HEK293 (cell line): ENCODE data around the gene TLE4.

ENCODE experiments used
- CTCF ChIA-PET: fragments of 350-600 bp; formaldehyde crosslinking; extraction: SDS; loops from one replicate; lab custom pipeline; 2021; ENCODE audit warnings: antibody characterized with exemption; lab: Yijun Ruan, JAX
- POLR2A ChIA-PET: fragments of 300-600 bp; formaldehyde crosslinking; extraction: SDS; loops from one replicate; lab custom pipeline; 2020; ENCODE audit warnings: antibody characterized with exemption, inconsistent platforms; lab: Yijun Ruan, JAX
- H3K27ac ChIP-seq: fragments of 200-500 bp; sonication (Bioruptor generic); 2 replicates; pipeline ENCODE4 v1.5.1; 2014; ENCODE audit warnings: low read depth, low read length, control low read depth, inconsistent platforms; ENCODE audit errors: extremely low read depth
- H3K36me3 ChIP-seq, 2 experiments: fragments of 200-500 bp in 1 of 2; sonication (Bioruptor generic) in 1 of 2; 1 replicate in 1 of 2; 2 replicates in 1 of 2; pipeline ENCODE4 v1.5.1; 2014 to 2017; ENCODE audit warnings: inconsistent platforms in 2 of 2, low read length in 2 of 2; ENCODE audit not compliant: control insufficient read depth in 2 of 2, insufficient read depth in 1 of 2
- H3K4me1 ChIP-seq: fragments of 200-500 bp; sonication (Bioruptor generic); 2 replicates; pipeline ENCODE4 v1.5.1; 2014; ENCODE audit warnings: mild to moderate bottlenecking, low read length, inconsistent platforms; ENCODE audit not compliant: control insufficient read depth, insufficient read depth
- H3K4me3 ChIP-seq: 2 replicates; pipeline ENCODE4 v1.5.1; 2011; ENCODE audit warnings: low read depth, mild to moderate bottlenecking, control low read depth, low read length, moderate library complexity
- H3K9me3 ChIP-seq: fragments of 200-500 bp; sonication (Bioruptor generic); 2 replicates; pipeline ENCODE4 v1.5.1; 2014; ENCODE audit warnings: low read depth, low read length, inconsistent platforms; ENCODE audit not compliant: control insufficient read depth, insufficient read depth
- GLIS2 ChIP-seq: fragments of 450-650 bp; formaldehyde crosslinking; IDR thresholded peaks from 2 replicates; pipeline ENCODE4 v1.5.1; 2016; ENCODE audit warnings: missing biosample characterization, missing genetic modification characterization
- HOXD13 ChIP-seq: sonication (generic); formaldehyde crosslinking; IDR thresholded peaks from 2 replicates; pipeline ENCODE4 v1.8.0; 2022; ENCODE audit warnings: missing genetic modification reagents, borderline replicate concordance
- KLF10 ChIP-seq: fragments of 450-650 bp; IDR thresholded peaks from 2 replicates; pipeline ENCODE4 v1.5.1; 2018; ENCODE audit warnings: missing biosample characterization, mild to moderate bottlenecking, missing genetic modification characterization
- SCRT1 ChIP-seq: fragments of 450-650 bp; formaldehyde crosslinking; IDR thresholded peaks from 2 replicates; pipeline ENCODE4 v1.5.1; 2016; ENCODE audit warnings: missing biosample characterization, missing genetic modification characterization, borderline replicate concordance
- YY1 ChIP-seq: fragments of 450-650 bp; formaldehyde crosslinking; IDR thresholded peaks from 2 replicates; pipeline ENCODE4 v1.5.1; 2018; ENCODE audit warnings: missing biosample characterization, missing genetic modification characterization
- ZNF169 ChIP-seq: fragments of 450-650 bp; formaldehyde crosslinking; IDR thresholded peaks from 2 replicates; pipeline ENCODE4 v1.5.1; 2016; ENCODE audit warnings: missing biosample characterization, missing genetic modification characterization
- ZNF19 ChIP-seq: fragments of 450-650 bp; formaldehyde crosslinking; IDR thresholded peaks from 2 replicates; pipeline ENCODE4; 2016; ENCODE audit warnings: missing biosample characterization, missing genetic modification characterization, low read depth
- ZNF2 ChIP-seq: fragments of 450-650 bp; formaldehyde crosslinking; IDR thresholded peaks from 2 replicates; pipeline ENCODE4 v1.5.1; 2016; ENCODE audit warnings: missing biosample characterization, missing genetic modification characterization
- ZNF239 ChIP-seq: fragments of 450-650 bp; formaldehyde crosslinking; IDR thresholded peaks from 2 replicates; pipeline ENCODE4 v1.5.1; 2016; ENCODE audit warnings: missing biosample characterization, missing genetic modification characterization
- ZNF302 ChIP-seq: fragments of 450-650 bp; formaldehyde crosslinking; IDR thresholded peaks from 2 replicates; pipeline ENCODE4 v1.5.1; 2016; ENCODE audit warnings: missing biosample characterization, missing genetic modification characterization, low read depth
- ZNF416 ChIP-seq: fragments of 450-650 bp; formaldehyde crosslinking; IDR thresholded peaks from 2 replicates; pipeline ENCODE4 v1.5.1; 2016; ENCODE audit warnings: missing biosample characterization, missing genetic modification characterization
- ZNF426 ChIP-seq: fragments of 450-650 bp; formaldehyde crosslinking; IDR thresholded peaks from 2 replicates; pipeline ENCODE4 v1.5.1; 2017; ENCODE audit warnings: missing biosample characterization, missing genetic modification characterization, mild to moderate bottlenecking, inconsistent platforms, moderate library complexity
- ZNF48 ChIP-seq: fragments of 450-650 bp; formaldehyde crosslinking; IDR thresholded peaks from 2 replicates; pipeline ENCODE4 v1.5.1; 2016; ENCODE audit warnings: missing biosample characterization, missing genetic modification characterization
- ZNF658 ChIP-seq: fragments of 450-650 bp; formaldehyde crosslinking; IDR thresholded peaks from 2 replicates; pipeline ENCODE4; 2016; ENCODE audit warnings: missing biosample characterization, missing genetic modification characterization
- ZNF660 ChIP-seq: fragments of 450-650 bp; IDR thresholded peaks from 2 replicates; pipeline ENCODE4 v1.5.1; 2018; ENCODE audit warnings: missing biosample characterization, mild to moderate bottlenecking, missing genetic modification characterization
- ZNF785 ChIP-seq: fragments of 450-650 bp; formaldehyde crosslinking; IDR thresholded peaks from 2 replicates; pipeline ENCODE4 v1.5.1; 2016; ENCODE audit warnings: missing biosample characterization, missing genetic modification characterization
- TF ChIP-seq, protein P1 (sequence below): fragments of 450-650 bp; formaldehyde crosslinking; IDR thresholded peaks from 2 replicates; pipeline ENCODE4 v1.5.1; 2016; ENCODE audit warnings: missing biosample characterization, missing genetic modification characterization, borderline replicate concordance
- TF ChIP-seq, protein P2 (sequence below): fragments of 450-650 bp; formaldehyde crosslinking; IDR thresholded peaks from 2 replicates; pipeline ENCODE4 v1.5.1; 2017; ENCODE audit warnings: missing biosample characterization, missing genetic modification characterization
- TF ChIP-seq, protein P3 (sequence below): fragments of 450-650 bp; formaldehyde crosslinking; conservative IDR thresholded peaks from 2 replicates; pipeline ENCODE4 v1.5.1; 2016; ENCODE audit warnings: low read depth, missing biosample characterization, missing genetic modification characterization
- TF ChIP-seq, protein P4 (sequence below): fragments of 450-650 bp; formaldehyde crosslinking; IDR thresholded peaks from 2 replicates; pipeline ENCODE4 v1.5.1; 2017; ENCODE audit warnings: missing biosample characterization, mild to moderate bottlenecking, missing genetic modification characterization, moderate library complexity

TLE4 gene

DNA sequence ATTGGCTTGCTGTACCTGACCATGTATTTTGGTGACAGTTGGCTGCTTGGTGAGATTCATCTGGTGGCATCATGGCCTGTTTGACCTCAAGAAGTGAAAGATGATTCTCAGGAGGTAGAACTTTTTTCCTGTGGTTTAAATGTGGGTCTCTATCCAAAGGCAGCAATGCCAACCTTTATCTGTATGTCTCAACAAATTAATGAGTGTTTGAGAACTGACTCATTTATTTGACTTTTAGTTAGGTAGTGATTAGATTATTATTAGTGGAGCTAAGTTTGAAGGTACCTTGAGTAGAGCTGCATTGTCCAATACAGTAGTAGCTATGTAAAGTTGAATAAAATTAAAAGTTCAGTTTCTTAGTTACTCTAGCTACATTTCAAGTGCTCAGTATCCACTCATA lies 48.2 kb downstream of the TLE4 start (continued):
- TF ChIP-seq, protein P1, sequence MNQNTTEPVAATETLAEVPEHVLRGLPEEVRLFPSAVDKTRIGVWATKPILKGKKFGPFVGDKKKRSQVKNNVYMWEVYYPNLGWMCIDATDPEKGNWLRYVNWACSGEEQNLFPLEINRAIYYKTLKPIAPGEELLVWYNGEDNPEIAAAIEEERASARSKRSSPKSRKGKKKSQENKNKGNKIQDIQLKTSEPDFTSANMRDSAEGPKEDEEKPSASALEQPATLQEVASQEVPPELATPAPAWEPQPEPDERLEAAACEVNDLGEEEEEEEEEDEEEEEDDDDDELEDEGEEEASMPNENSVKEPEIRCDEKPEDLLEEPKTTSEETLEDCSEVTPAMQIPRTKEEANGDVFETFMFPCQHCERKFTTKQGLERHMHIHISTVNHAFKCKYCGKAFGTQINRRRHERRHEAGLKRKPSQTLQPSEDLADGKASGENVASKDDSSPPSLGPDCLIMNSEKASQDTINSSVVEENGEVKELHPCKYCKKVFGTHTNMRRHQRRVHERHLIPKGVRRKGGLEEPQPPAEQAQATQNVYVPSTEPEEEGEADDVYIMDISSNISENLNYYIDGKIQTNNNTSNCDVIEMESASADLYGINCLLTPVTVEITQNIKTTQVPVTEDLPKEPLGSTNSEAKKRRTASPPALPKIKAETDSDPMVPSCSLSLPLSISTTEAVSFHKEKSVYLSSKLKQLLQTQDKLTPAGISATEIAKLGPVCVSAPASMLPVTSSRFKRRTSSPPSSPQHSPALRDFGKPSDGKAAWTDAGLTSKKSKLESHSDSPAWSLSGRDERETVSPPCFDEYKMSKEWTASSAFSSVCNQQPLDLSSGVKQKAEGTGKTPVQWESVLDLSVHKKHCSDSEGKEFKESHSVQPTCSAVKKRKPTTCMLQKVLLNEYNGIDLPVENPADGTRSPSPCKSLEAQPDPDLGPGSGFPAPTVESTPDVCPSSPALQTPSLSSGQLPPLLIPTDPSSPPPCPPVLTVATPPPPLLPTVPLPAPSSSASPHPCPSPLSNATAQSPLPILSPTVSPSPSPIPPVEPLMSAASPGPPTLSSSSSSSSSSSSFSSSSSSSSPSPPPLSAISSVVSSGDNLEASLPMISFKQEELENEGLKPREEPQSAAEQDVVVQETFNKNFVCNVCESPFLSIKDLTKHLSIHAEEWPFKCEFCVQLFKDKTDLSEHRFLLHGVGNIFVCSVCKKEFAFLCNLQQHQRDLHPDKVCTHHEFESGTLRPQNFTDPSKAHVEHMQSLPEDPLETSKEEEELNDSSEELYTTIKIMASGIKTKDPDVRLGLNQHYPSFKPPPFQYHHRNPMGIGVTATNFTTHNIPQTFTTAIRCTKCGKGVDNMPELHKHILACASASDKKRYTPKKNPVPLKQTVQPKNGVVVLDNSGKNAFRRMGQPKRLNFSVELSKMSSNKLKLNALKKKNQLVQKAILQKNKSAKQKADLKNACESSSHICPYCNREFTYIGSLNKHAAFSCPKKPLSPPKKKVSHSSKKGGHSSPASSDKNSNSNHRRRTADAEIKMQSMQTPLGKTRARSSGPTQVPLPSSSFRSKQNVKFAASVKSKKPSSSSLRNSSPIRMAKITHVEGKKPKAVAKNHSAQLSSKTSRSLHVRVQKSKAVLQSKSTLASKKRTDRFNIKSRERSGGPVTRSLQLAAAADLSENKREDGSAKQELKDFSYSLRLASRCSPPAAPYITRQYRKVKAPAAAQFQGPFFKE (tag by site-specific recombination): no peak
- no peak for TF ChIP-seq ZNF785 (tag by site-specific recombination)
- no peak for TF ChIP-seq KLF10

DNA sequence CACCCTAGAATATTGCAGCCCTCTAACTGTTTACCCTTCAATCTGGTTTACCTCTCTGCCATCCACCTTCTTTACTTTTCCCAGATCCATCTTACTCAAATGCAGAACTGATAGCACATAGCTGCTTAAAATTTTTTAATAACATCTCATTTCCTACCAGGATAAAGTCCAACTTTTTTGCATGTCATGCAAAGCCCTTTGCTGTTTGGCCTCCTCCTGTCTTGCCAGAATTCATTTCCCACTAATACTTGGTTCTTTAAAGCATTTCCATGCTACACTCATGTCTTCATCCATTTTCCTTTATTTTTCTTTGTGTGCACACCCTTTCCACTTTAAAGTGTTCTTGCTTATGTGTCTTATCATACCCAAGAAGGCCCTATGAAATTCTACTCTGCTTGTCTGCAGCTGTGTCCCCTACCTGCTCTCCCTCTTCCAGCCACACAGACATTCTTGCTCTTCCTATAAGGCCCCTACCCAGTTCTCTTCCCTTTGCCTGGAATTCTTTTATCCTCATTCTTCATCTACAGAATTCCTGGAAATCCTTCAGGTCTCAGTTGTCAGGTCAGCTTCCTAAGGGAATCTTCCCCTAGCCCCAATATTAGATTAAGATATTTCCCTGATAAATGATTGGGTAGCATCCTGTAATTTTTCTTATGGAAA lies 50.3 kb downstream of the TLE4 start:
- Histone ChIP-seq H3K4me1 (no peaks in the 10 kb centered on the region), H3K4me3 (no peak overlapping the region), H3K27ac (no peak overlapping the region), H3K9me3 (no peaks in the 10 kb centered on the region), H3K36me3 (peaks cover 0 to 16% of the 10 kb centered on the region in 2 experiments; a peak in 1 of 3 replicates)
- ChIA-PET POLR2A (no interaction called here), CTCF (interaction anchor here (0.7 kb wide), 1 partner anchor 66 kb away, joined by 3 read pairs; no protein-coding TSS in a partner anchor)
- no peak for TF ChIP-seq ZNF658
- TF ChIP-seq, protein P2, sequence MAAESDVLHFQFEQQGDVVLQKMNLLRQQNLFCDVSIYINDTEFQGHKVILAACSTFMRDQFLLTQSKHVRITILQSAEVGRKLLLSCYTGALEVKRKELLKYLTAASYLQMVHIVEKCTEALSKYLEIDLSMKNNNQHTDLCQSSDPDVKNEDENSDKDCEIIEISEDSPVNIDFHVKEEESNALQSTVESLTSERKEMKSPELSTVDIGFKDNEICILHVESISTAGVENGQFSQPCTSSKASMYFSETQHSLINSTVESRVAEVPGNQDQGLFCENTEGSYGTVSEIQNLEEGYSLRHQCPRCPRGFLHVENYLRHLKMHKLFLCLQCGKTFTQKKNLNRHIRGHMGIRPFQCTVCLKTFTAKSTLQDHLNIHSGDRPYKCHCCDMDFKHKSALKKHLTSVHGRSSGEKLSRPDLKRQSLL (tag by site-specific recombination): no peak
- TF ChIP-seq ZNF426: no peak
- TF ChIP-seq, protein P3, sequence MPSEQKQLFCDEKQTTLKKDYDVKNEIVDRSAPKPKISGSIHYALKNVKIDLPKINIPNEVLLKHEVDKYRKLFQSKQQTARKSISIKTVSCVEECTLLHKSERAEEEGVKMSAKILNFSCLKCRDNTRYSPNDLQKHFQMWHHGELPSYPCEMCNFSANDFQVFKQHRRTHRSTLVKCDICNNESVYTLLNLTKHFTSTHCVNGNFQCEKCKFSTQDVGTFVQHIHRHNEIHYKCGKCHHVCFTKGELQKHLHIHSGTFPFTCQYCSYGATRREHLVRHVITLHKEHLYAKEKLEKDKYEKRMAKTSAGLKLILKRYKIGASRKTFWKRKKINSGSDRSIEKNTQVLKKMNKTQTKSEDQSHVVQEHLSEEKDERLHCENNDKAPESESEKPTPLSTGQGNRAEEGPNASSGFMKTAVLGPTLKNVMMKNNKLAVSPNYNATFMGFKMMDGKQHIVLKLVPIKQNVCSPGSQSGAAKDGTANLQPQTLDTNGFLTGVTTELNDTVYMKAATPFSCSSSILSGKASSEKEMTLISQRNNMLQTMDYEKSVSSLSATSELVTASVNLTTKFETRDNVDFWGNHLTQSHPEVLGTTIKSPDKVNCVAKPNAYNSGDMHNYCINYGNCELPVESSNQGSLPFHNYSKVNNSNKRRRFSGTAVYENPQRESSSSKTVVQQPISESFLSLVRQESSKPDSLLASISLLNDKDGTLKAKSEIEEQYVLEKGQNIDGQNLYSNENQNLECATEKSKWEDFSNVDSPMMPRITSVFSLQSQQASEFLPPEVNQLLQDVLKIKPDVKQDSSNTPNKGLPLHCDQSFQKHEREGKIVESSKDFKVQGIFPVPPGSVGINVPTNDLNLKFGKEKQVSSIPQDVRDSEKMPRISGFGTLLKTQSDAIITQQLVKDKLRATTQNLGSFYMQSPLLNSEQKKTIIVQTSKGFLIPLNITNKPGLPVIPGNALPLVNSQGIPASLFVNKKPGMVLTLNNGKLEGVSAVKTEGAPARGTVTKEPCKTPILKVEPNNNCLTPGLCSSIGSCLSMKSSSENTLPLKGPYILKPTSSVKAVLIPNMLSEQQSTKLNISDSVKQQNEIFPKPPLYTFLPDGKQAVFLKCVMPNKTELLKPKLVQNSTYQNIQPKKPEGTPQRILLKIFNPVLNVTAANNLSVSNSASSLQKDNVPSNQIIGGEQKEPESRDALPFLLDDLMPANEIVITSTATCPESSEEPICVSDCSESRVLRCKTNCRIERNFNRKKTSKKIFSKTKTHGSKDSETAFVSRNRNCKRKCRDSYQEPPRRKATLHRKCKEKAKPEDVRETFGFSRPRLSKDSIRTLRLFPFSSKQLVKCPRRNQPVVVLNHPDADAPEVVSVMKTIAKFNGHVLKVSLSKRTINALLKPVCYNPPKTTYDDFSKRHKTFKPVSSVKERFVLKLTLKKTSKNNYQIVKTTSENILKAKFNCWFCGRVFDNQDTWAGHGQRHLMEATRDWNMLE (tag by site-specific recombination): no peak
- no peak for TF ChIP-seq ZNF19 (tag by site-specific recombination)
- no peak for TF ChIP-seq ZNF48 (tag by site-specific recombination)
- no peak for TF ChIP-seq ZNF660 (tag by site-specific recombination)
- no peak for TF ChIP-seq SCRT1 (tag by site-specific recombination)
- no peak for TF ChIP-seq ZNF2 (tag by site-specific recombination)
- TF ChIP-seq ZNF302 (tag by site-specific recombination): no peak
- TF ChIP-seq ZNF239 (tag by site-specific recombination): no peak
- TF ChIP-seq ZNF785 (tag by site-specific recombination): no peak
- no peak for TF ChIP-seq ZNF169 (tag by site-specific recombination)
- no peak for TF ChIP-seq YY1 (tag by site-specific recombination)
- TF ChIP-seq GLIS2 (tag by site-specific recombination): no peak
- TF ChIP-seq, protein P4, sequence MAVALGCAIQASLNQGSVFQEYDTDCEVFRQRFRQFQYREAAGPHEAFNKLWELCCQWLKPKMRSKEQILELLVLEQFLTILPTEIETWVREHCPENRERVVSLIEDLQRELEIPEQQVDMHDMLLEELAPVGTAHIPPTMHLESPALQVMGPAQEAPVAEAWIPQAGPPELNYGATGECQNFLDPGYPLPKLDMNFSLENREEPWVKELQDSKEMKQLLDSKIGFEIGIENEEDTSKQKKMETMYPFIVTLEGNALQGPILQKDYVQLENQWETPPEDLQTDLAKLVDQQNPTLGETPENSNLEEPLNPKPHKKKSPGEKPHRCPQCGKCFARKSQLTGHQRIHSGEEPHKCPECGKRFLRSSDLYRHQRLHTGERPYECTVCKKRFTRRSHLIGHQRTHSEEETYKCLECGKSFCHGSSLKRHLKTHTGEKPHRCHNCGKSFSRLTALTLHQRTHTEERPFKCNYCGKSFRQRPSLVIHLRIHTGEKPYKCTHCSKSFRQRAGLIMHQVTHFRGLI (tag by site-specific recombination): no peak
- TF ChIP-seq ZNF416 (tag by site-specific recombination): no peak
- no peak for TF ChIP-seq HOXD13
